Astrocyte (in vitro differentiated cells and primary cell): ENCODE measurements around the gene MED22. TPM values are rescaled to one million over a fixed set of nuclear protein-coding genes. Genes with fewer than 3 reads are reported as not detected.

Experiments used
- DNase-seq: peaks from one replicate; pipeline ENCODE4 v3.0.0-alpha.2; 2010; ENCODE audit warnings: low read depth
- FAIRE-seq: peaks from 2 replicates; lab custom pipeline; 2011; peaks lifted over from hg19 to GRCh38; lab: Jason Lieb, UNC
- H2AFZ ChIP-seq: 2 replicates; pipeline ENCODE4 v1.6.0; 2012; ENCODE audit warnings: low read depth, low read length, inconsistent platforms
- H3K27ac ChIP-seq: 2 replicates; pipeline ENCODE4 v1.5.1; 2011; ENCODE audit warnings: low read depth, low read length, inconsistent platforms
- H3K27me3 ChIP-seq: 2 replicates; pipeline ENCODE4 v1.6.0; 2011; ENCODE audit warnings: low read length, inconsistent platforms; ENCODE audit not compliant: insufficient read depth
- H3K36me3 ChIP-seq: 2 replicates; pipeline ENCODE4 v1.5.1; 2011; ENCODE audit warnings: low read length, inconsistent platforms; ENCODE audit not compliant: insufficient read depth
- H3K4me1 ChIP-seq: 2 replicates; pipeline ENCODE4 v1.5.1; 2011; ENCODE audit warnings: low read length, inconsistent platforms; ENCODE audit not compliant: insufficient read depth
- H3K4me2 ChIP-seq: 2 replicates; pipeline ENCODE4 v1.6.0; 2012; ENCODE audit warnings: low read length, inconsistent platforms
- H3K4me3 ChIP-seq: 2 replicates; pipeline ENCODE4 v1.5.1; 2011; ENCODE audit warnings: low read depth, mild to moderate bottlenecking, low read length, inconsistent platforms; ENCODE audit not compliant: insufficient read depth
- H3K79me2 ChIP-seq: 2 replicates; pipeline ENCODE4 v1.6.0; 2012; ENCODE audit warnings: mild to moderate bottlenecking, low read length, inconsistent platforms; ENCODE audit not compliant: insufficient read depth
- H3K9ac ChIP-seq: 2 replicates; pipeline ENCODE4 v1.6.0; 2012; ENCODE audit warnings: mild to moderate bottlenecking, low read length, inconsistent platforms
- H3K9me3 ChIP-seq: 2 replicates; pipeline ENCODE4 v1.5.1; 2012; ENCODE audit warnings: low read depth, mild to moderate bottlenecking, low read length, inconsistent platforms; ENCODE audit not compliant: insufficient read depth
- H4K20me1 ChIP-seq: 2 replicates; pipeline ENCODE4 v1.6.0; 2012; ENCODE audit warnings: low read length, inconsistent platforms; ENCODE audit not compliant: insufficient read depth
- H3K27ac Mint-ChIP-seq: one replicate; pipeline ENCODE4 v1.8.0; 2021; ENCODE audit warnings: mild to moderate bottlenecking, mixed read lengths; ENCODE audit not compliant: unreplicated experiment
- H3K27me3 Mint-ChIP-seq: one replicate; pipeline ENCODE4 v1.8.0; 2021; ENCODE audit warnings: low read depth, mixed read lengths; ENCODE audit not compliant: unreplicated experiment
- H3K36me3 Mint-ChIP-seq: one replicate; pipeline ENCODE4 v1.8.0; 2021; ENCODE audit warnings: low read depth, mixed read lengths; ENCODE audit not compliant: unreplicated experiment
- H3K4me1 Mint-ChIP-seq: one replicate; pipeline ENCODE4 v1.8.0; 2021; ENCODE audit warnings: low read depth, mixed read lengths; ENCODE audit not compliant: unreplicated experiment
- H3K4me3 Mint-ChIP-seq: one replicate; pipeline ENCODE4 v1.8.0; 2021; ENCODE audit warnings: mild to moderate bottlenecking, moderate library complexity, mixed read lengths; ENCODE audit not compliant: unreplicated experiment
- H3K9me3 Mint-ChIP-seq: one replicate; pipeline ENCODE4 v1.8.0; 2021; ENCODE audit warnings: mild to moderate bottlenecking, mixed read lengths; ENCODE audit not compliant: unreplicated experiment
- EZH2 ChIP-seq: IDR thresholded peaks from 2 replicates; pipeline ENCODE4 v1.6.1; 2012; ENCODE audit warnings: mild to moderate bottlenecking, low read length, inconsistent platforms; ENCODE audit not compliant: insufficient read depth
- total RNA-seq: library from RNA; stranded (reverse); gene quantifications from 2 replicates; pipeline ENCODE4 v1.2.1, GENCODE V29; 2021
- TF ChIP-seq, protein P1 (sequence below): IDR thresholded peaks from 2 replicates; pipeline ENCODE4 v1.5.1; 2011; ENCODE audit warnings: low read depth, mild to moderate bottlenecking, inconsistent platforms, low read length, moderate library complexity; ENCODE audit not compliant: insufficient read depth

Gene MED22
- total RNA-seq, 1 donor from 2014 or later = 28.8 TPM

DNA sequence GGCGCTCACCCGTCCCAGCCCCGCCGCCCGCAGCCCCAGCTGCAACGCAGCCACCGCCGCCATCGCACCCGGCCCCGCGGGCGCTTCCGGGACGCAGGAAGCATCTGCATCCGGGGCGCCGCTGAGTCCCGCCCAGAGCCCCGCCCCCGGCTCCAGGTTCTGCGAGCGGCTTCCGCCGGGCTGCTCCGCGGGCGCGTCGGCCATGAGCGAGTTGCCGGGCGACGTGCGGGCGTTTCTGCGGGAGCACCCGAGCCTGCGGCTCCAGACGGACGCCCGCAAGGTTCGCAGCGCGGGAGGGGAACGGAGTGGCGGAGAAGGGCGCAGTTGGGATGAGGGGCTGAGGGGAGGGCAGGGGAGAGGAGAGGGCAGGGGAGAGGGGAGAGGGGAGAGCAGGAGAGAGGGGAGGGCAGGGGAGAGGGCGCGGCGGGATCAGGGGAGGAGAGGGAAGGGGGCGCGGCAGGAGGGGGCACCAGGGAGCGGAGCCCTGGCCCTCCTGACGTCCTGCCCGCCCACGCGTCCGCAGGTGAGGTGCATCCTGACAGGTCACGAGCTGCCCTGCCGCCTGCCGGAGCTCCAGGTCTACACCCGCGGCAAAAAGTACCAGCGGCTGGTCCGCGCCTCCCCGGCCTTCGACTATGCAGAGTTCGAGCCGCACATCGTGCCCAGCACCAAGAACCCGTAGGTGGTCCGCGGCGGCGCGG lies 8.6 kb upstream of the MED22 start, which contains the start of the genes SURF1 and SURF2:
Gene SURF1, minus strand, starts transcription at position 97 of the 701 bp plus-strand sequence. Its CDS starts 34 bp downstream, at position 63.
Gene SURF2, plus strand, starts transcription at position 160 of the 701 bp plus-strand sequence. Its CDS starts 43 bp downstream, at position 203.
- no peaks in the 10 kb centered on the region for H3K9me3 Mint-ChIP-seq
- peaks cover 15% of the 10 kb centered on the region for H3K4me1 ChIP-seq
- FAIRE-seq (no peak), DNase-seq (peak; percentile 52)
- no peaks in the 10 kb centered on the region for H3K27me3 ChIP-seq
- peaks cover 26% of the 10 kb centered on the region for H3K36me3 ChIP-seq
- H3K27ac ChIP-seq = peak within 1 kb of the TSS; percentile 47
- H2AFZ ChIP-seq = peak within 1 kb of the TSS; percentile 41
- no peaks in the 10 kb centered on the region for H3K9me3 ChIP-seq
- H3K4me1 Mint-ChIP-seq = peaks cover 26% of the 10 kb centered on the region
- peak within 1 kb of the TSS; percentile 92 for H3K9ac ChIP-seq
- H3K79me2 ChIP-seq = peaks cover 66% of the 10 kb centered on the region
- H3K36me3 Mint-ChIP-seq = peaks cover 18% of the 10 kb centered on the region
- H3K4me3 Mint-ChIP-seq = peak within 1 kb of the TSS; percentile 94
- H3K4me2 ChIP-seq = peak within 1 kb of the TSS; percentile 99
- H4K20me1 ChIP-seq = peaks cover 82% of the 10 kb centered on the region
- TF ChIP-seq, protein P1, sequence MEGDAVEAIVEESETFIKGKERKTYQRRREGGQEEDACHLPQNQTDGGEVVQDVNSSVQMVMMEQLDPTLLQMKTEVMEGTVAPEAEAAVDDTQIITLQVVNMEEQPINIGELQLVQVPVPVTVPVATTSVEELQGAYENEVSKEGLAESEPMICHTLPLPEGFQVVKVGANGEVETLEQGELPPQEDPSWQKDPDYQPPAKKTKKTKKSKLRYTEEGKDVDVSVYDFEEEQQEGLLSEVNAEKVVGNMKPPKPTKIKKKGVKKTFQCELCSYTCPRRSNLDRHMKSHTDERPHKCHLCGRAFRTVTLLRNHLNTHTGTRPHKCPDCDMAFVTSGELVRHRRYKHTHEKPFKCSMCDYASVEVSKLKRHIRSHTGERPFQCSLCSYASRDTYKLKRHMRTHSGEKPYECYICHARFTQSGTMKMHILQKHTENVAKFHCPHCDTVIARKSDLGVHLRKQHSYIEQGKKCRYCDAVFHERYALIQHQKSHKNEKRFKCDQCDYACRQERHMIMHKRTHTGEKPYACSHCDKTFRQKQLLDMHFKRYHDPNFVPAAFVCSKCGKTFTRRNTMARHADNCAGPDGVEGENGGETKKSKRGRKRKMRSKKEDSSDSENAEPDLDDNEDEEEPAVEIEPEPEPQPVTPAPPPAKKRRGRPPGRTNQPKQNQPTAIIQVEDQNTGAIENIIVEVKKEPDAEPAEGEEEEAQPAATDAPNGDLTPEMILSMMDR = no peak
- TF ChIP-seq EZH2 = no peak
- H3K4me3 ChIP-seq = peak within 1 kb of the TSS; percentile 91
- no peaks in the 10 kb centered on the region for H3K27me3 Mint-ChIP-seq
- peak within 1 kb of the TSS; percentile 89 for H3K27ac Mint-ChIP-seq

DNA sequence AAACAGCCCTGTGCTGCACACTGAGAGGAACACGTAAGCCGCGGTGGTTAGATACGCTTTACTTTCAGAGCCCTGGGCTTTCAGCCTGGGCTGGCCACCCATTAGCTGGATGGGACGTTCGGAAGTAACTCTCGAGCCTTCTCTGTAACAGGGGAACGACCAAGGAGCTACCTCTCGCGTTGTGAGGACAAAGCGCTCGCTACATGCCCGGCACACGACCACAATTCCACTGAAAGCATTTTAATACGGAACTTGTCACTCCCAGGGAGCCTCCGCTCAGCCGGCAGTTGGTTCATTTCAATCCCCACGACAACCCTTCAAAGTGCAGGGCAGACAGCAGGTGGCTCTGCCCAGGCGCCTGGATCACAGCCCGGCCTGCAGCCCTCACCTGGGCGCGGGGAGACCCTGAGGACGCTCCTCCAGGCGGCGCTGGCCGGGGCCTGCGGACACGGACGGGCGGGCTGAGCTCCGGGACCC lies 8.0 kb upstream of the MED22 start:
- Mint-ChIP-seq H3K4me3 (peak overlapping the region; percentile 94), H3K9me3 (no peaks in the 10 kb centered on the region), H3K36me3 (peaks cover 21% of the 10 kb centered on the region), H3K27me3 (no peaks in the 10 kb centered on the region), H3K4me1 (peaks cover 22% of the 10 kb centered on the region), H3K27ac (peak overlapping the region; percentile 89)
- Histone ChIP-seq H3K27me3 (no peaks in the 10 kb centered on the region), H3K4me3 (peak overlapping the region; percentile 91), H3K4me2 (peak overlapping the region; percentile 99), H3K9ac (peak overlapping the region; percentile 92), H4K20me1 (peaks cover 82% of the 10 kb centered on the region), H3K36me3 (peaks cover 26% of the 10 kb centered on the region), H3K27ac (peak overlapping the region; percentile 47), H3K79me2 (peaks cover 62% of the 10 kb centered on the region), H3K9me3 (no peaks in the 10 kb centered on the region), H3K4me1 (peaks cover 15% of the 10 kb centered on the region), H2AFZ (peak overlapping the region; percentile 41)
- FAIRE-seq = no peak
- DNase-seq = no peak
- TF ChIP-seq, protein P1 = no peak
- TF ChIP-seq EZH2 = no peak

DNA sequence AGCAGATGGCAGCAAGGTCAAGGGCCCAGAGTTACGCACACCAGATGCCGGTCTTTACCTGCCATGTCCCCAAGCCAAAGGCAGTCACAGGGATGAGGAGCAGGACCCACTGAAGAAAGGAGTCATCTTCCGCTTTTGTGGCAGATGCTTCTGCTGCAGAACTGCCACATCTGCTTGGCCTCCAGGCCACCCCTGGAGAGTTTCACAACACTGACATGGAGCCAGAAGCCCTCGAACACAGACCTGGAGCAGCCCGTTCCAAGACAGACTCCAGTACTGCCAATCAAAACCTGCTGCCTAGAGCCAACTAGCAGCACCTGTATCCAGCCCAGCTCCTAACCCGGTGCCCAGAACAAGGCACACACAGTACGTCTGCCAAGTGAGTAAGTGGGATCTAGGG lies 6.8 kb upstream of the MED22 start:
- H4K20me1 ChIP-seq = peaks cover 82% of the 10 kb centered on the region
- peaks cover 26% of the 10 kb centered on the region for H3K36me3 Mint-ChIP-seq
- no peak overlapping the region for H3K27ac ChIP-seq
- TF ChIP-seq, protein P1 = no peak
- no peak for TF ChIP-seq EZH2
- no peak overlapping the region for H3K4me2 ChIP-seq
- H3K79me2 ChIP-seq = peaks cover 62% of the 10 kb centered on the region
- H3K27me3 Mint-ChIP-seq = no peaks in the 10 kb centered on the region
- H3K27me3 ChIP-seq = no peaks in the 10 kb centered on the region
- peak overlapping the region; percentile 94 for H3K4me3 Mint-ChIP-seq
- peaks cover 22% of the 10 kb centered on the region for H3K4me1 ChIP-seq
- H3K9ac ChIP-seq = no peak overlapping the region
- DNase-seq = no peak
- H3K9me3 ChIP-seq = no peaks in the 10 kb centered on the region
- FAIRE-seq = no peak
- H3K9me3 Mint-ChIP-seq = no peaks in the 10 kb centered on the region
- H3K27ac Mint-ChIP-seq = no peak overlapping the region
- peaks cover 32% of the 10 kb centered on the region for H3K36me3 ChIP-seq
- peaks cover 29% of the 10 kb centered on the region for H3K4me1 Mint-ChIP-seq
- H3K4me3 ChIP-seq = no peak overlapping the region
- H2AFZ ChIP-seq = no peak overlapping the region
